ENCODE data around the gene PSMC3.

- TF ChIP-seq CTCF (IDR thresholded peaks at IDR 0.05) (no peak), POLR2AphosphoS5 (IDR thresholded peaks at IDR 0.05; ENCODE audit: low read depth, low read length) (no peak)
Observed at GRCh38 chr11:47389577-47390421, 36.4 kb downstream of the PSMC3 start.
